Fibroblast of the aortic adventitia (primary cell): ENCODE measurements around the gene DDO. TPM values are rescaled to one million over a fixed set of nuclear protein-coding genes. Genes with fewer than 3 reads are reported as not detected.

Source experiments
- DNase-seq: peaks from one replicate; pipeline ENCODE4 v3.0.0-alpha.2; 2010; ENCODE audit warnings: low read depth
- H3K4me3 ChIP-seq: 2 replicates; pipeline ENCODE4 v1.5.1; 2011; ENCODE audit warnings: low read depth, mild to moderate bottlenecking, control low read depth, low read length, moderate library complexity
- total RNA-seq: library from RNA; depleted of rRNA; stranded (reverse); fragments of >200 nt; gene quantifications from 2 replicates; pipeline ENCODE4 v1.2.3, GENCODE V29; 2012; ENCODE audit warnings: low replicate concordance
- TF ChIP-seq, protein P1 (sequence below): IDR thresholded peaks from 2 replicates; pipeline ENCODE4 v1.5.1; 2011; ENCODE audit warnings: mild to moderate bottlenecking, low read length, control low read depth, inconsistent platforms; ENCODE audit not compliant: insufficient read depth

Gene DDO
- total RNA-seq, 1 donor, result 1.3 TPM

DNA sequence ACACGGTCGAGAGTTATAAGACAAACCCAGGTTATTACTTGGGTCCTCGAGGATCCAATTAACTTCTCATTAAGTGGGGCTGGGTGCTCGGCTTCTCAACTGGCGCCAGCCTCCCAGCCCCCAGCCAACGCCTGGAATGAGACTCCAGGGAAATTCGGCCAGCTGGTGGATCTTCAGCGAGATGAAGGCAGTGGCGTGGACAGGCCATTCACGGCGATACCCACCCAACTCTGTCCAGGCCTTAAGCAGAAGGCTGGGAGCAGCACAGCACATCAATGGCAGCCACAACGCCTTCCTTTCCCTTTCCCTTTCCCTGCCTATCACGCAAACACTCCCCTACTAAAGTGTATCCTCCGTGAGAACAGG, 58.1 kb downstream of the DDO start:
- DNase-seq, result no peak
- peak overlapping the region; percentile 35 for H3K4me3 ChIP-seq
- TF ChIP-seq, protein P1, sequence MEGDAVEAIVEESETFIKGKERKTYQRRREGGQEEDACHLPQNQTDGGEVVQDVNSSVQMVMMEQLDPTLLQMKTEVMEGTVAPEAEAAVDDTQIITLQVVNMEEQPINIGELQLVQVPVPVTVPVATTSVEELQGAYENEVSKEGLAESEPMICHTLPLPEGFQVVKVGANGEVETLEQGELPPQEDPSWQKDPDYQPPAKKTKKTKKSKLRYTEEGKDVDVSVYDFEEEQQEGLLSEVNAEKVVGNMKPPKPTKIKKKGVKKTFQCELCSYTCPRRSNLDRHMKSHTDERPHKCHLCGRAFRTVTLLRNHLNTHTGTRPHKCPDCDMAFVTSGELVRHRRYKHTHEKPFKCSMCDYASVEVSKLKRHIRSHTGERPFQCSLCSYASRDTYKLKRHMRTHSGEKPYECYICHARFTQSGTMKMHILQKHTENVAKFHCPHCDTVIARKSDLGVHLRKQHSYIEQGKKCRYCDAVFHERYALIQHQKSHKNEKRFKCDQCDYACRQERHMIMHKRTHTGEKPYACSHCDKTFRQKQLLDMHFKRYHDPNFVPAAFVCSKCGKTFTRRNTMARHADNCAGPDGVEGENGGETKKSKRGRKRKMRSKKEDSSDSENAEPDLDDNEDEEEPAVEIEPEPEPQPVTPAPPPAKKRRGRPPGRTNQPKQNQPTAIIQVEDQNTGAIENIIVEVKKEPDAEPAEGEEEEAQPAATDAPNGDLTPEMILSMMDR, result no peak

DNA sequence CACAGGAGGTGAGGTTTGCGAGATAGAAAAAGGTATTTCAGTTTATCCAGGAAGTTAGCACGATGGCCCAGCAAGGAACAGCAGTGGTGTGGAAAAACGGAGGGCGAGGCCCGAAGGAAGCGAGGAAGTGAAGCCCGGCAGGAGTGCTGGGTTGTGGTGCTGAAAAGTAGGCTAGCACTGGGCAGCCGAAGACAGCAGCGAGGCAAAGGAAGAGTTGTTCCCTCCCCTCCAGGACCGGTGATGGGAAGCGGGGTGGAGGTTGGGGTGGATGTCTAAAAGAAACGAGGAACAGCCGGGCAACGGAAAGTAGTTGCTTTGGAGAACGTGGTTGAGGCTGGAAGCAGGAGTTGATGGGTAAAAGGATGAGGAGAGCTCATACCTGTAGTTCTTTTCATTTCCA, 58.6 kb downstream of the DDO start:
- TF ChIP-seq, protein P1, result no peak
- H3K4me3 ChIP-seq, result no peak overlapping the region
- DNase-seq, result no peak

DNA sequence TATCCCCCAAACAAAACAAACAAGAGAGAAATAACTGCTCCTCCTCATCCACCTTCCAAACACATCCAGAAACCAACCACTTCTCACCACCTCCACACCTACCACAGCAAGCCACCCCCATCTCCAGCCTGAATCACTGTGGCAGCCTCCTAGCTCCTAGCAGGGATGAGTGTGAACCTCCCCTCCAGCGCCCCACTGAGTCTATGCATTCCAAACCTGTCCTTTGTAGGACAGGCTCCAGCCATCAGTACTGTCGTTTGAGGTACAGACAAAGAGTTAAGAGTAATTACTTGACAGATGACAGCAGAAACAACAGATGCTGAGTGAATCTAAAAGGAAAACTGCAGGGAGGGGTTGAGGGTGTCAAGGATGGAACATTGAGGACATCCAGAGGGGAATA, 59.6 kb downstream of the DDO start:
- DNase-seq, result no peak
- H3K4me3 ChIP-seq, result no peak overlapping the region
- TF ChIP-seq, protein P1, result no peak

DNA sequence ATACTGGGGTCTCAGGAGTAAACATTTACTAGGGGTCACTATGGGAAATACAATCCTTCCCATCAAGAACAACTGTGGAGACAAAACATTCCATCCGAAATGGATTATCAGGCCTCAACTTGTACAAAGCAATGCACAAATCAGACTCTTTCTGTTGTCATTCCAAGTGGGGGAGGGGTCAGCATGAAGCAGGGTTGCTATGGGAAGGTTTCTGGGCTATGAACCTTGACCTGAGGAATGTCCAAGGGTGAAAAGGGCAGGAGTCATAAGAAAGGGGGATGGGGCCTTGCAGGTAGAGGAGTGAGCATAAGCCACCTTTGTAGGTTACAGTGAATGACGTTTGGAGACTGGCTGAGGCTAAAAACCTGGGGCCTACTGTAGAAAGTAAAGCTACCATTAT, 60.4 kb downstream of the DDO start:
- H3K4me3 ChIP-seq, result no peak overlapping the region
- TF ChIP-seq, protein P1, result no peak
- DNase-seq, result no peak

DNA sequence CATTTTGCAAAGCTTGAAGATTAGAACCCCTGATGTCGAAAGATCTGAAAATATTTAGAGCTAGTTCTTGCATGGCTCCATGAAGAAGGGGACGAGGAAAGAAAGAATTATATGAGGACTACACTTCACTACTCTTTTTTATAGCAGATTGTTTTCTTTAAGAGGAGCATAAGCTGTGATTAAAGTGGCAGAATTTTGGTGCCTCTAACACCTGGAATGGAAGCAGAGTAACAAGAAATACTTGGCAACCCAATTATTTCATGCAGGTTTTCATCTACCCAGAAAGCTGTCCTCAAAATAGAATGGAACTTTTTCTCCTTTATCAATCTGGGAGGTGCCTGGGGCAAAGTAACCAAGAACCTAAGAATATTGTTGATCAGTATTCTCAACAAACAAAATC, 61.2 kb downstream of the DDO start:
- TF ChIP-seq, protein P1, result no peak
- DNase-seq, result no peak
- no peak overlapping the region for H3K4me3 ChIP-seq

DNA sequence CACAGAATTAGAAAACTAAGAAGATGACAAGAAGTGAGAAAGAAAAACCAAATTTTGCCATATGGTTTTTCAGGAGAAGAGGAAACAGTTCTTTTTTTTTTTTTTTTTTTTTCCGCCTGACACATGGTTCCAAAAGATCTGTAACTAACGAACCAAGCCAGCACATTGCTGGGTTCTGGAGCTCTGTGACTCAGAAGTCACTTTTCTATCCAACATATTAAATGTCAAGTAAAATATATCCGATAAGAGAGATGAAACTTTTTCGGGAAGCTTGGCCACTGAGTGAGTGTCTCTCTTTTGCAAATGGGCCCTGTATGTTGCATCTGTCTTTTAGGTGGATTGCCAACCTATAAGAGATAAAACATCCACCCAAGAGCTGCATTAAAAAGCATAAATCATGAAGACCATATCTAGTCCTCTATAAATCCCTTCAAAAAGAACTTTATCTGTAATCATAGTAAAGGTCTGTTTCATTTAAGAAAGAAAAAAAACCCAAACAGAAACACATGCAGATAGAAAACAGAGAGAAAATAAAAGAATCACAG, 61.8 kb downstream of the DDO start:
- no peak for DNase-seq
- H3K4me3 ChIP-seq, result no peak overlapping the region
- TF ChIP-seq, protein P1, result no peak

DNA sequence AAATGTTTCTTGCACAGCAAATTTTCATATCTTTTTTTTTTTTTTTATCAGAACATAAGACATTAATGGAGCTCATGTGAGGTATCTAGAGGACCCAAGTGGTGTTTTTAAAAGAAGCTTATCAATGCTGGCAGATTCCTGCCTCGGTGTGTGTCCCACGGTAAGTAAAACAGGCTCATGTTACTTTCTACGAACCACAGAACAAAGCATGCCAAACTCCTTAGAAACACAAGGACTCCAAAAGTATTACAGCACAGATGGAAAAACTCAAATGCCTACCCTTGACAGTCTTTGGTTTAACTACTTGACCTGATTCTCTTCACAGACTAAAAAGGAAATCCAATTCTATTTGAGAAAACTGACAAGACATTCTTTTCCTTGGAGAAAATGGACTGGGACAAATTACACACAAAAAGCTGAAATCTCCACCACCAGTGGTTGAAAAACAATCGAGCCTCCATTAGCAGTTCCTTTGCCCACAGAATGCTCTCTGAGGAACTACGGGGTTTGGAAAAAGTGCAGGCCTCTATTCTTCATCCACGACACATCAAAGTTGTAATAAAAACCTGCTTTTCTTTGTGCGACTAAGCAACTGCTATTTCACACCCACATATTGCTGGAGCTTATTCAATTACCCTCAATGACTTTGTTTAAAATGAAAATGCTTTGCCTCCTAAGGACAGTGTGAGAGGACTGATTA, 62.7 kb downstream of the DDO start:
- TF ChIP-seq, protein P1, result no peak
- peak; percentile 46 for DNase-seq
- no peak overlapping the region for H3K4me3 ChIP-seq
